ENCODE data around the gene SENP5.

DNA sequence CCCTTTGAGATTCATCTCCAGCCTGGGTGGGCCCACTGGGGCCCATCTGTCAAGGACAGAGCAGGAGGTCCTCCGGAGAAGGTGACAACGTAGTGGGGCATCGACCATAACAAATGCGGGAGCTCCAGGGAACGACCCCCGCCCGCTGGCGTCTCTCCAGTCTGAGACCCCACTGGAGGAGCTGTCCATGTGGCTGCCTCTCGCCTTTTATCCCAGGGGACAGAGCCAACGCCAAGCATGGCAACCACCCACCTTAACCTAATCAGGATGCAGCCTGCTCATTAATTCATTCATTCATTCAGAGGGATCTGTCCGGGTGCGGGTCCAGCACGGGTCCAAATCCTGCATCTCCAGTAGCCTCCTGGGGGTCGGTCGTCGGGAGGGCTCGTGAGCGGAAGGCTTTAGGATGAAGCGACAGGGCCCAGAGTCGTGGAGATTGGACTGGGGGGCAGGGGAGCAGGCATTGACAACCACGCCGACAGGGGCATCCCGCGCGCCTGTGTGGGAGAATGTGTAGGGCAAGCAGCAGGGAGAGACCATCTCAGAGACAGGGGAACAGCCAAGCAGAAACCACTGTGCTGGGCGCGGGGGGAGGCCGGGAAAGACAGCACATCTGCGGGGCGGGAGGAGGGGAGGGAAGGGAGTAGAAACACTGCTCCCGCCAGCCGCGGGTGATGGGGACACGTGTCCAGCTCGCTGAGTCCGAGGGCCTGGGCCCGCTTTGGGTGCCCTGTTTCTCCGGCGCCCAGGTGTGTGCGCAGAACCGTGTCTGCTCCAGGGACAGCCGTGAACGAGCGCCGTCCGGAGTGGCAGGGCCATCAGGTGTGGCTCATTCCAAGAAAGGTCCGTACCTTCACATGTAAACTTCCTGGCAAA is 99.0 kb downstream of the SENP5 start:
- TF ChIP-seq, protein P1, sequence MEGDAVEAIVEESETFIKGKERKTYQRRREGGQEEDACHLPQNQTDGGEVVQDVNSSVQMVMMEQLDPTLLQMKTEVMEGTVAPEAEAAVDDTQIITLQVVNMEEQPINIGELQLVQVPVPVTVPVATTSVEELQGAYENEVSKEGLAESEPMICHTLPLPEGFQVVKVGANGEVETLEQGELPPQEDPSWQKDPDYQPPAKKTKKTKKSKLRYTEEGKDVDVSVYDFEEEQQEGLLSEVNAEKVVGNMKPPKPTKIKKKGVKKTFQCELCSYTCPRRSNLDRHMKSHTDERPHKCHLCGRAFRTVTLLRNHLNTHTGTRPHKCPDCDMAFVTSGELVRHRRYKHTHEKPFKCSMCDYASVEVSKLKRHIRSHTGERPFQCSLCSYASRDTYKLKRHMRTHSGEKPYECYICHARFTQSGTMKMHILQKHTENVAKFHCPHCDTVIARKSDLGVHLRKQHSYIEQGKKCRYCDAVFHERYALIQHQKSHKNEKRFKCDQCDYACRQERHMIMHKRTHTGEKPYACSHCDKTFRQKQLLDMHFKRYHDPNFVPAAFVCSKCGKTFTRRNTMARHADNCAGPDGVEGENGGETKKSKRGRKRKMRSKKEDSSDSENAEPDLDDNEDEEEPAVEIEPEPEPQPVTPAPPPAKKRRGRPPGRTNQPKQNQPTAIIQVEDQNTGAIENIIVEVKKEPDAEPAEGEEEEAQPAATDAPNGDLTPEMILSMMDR (IDR thresholded peaks at IDR 0.05; ENCODE audit: low read depth, low read length): no peak
- TF ChIP-seq POLR2A (IDR thresholded peaks at IDR 0.05; ENCODE audit: extremely low read depth, insufficient read length): no peak
- TF ChIP-seq, protein P2, sequence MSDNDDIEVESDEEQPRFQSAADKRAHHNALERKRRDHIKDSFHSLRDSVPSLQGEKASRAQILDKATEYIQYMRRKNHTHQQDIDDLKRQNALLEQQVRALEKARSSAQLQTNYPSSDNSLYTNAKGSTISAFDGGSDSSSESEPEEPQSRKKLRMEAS (IDR thresholded peaks at IDR 0.05; ENCODE audit: low read depth, low read length): no peak
